DOHH2 (cell line): ENCODE measurements around the gene TSPAN10.

ENCODE experiments used
- H3F3A ChIP-seq: fragments of 200-600 bp; sonication (generic), shearing (Covaris generic); 2 replicates; pipeline ENCODE4 v1.6.0; 2016; ENCODE audit warnings: antibody characterized with exemption, mild to moderate bottlenecking; ENCODE audit not compliant: control insufficient read depth, insufficient read depth
- H3K27ac ChIP-seq: fragments of 200-600 bp; sonication (generic); 2 replicates; pipeline ENCODE4 v1.5.1; 2014; ENCODE audit warnings: low read depth, mild to moderate bottlenecking, low read length, moderate library complexity
- H3K27me3 ChIP-seq: fragments of 200-600 bp; sonication (generic); 2 replicates; pipeline ENCODE4 v1.6.1; 2014; ENCODE audit warnings: mild to moderate bottlenecking, low read length, mixed read lengths; ENCODE audit not compliant: control insufficient read depth
- H3K36me3 ChIP-seq: fragments of 200-600 bp; sonication (generic); 2 replicates; pipeline ENCODE4 v1.6.1; 2014; ENCODE audit warnings: mild to moderate bottlenecking, low read length, moderate library complexity, mixed read lengths; ENCODE audit not compliant: control insufficient read depth
- H3K4me1 ChIP-seq: fragments of 200-600 bp; sonication (generic); 2 replicates; pipeline ENCODE4 v1.6.1; 2014; ENCODE audit warnings: mild to moderate bottlenecking, low read length, mixed read lengths; ENCODE audit not compliant: control insufficient read depth
- H3K4me2 ChIP-seq: fragments of 200-600 bp; sonication (generic); 2 replicates; pipeline ENCODE4 v1.6.0; 2014; ENCODE audit warnings: mild to moderate bottlenecking, low read length, moderate library complexity
- H3K4me3 ChIP-seq: fragments of 200-600 bp; sonication (generic); 2 replicates; pipeline ENCODE4 v1.5.1; 2014; ENCODE audit warnings: mild to moderate bottlenecking, low read length, mixed read lengths
- H3K79me2 ChIP-seq: fragments of 200-600 bp; sonication (generic); 2 replicates; pipeline ENCODE4 v1.6.1; 2014; ENCODE audit warnings: mild to moderate bottlenecking, low read length, mixed read lengths; ENCODE audit not compliant: control insufficient read depth
- H3K9me2 ChIP-seq: fragments of 200-600 bp; sonication (generic); replicated peaks from 2 replicates; pipeline ENCODE4 v1.6.1; 2014; ENCODE audit warnings: mild to moderate bottlenecking, low read length, mixed read lengths; ENCODE audit not compliant: control insufficient read depth
- H3K9me3 ChIP-seq: fragments of 200-600 bp; sonication (generic); 2 replicates; pipeline ENCODE4 v1.6.1; 2014; ENCODE audit warnings: antibody characterized with exemption, low read length, mixed read lengths; ENCODE audit not compliant: control insufficient read depth, insufficient read depth
- H4K20me1 ChIP-seq: fragments of 200-600 bp; sonication (generic); 2 replicates; pipeline ENCODE4 v1.6.0; 2014; ENCODE audit warnings: low read depth, mild to moderate bottlenecking, antibody characterized with exemption, low read length, moderate library complexity; ENCODE audit not compliant: control insufficient read depth, insufficient read depth
- EZH2phosphoT487 ChIP-seq: fragments of 200-600 bp; sonication (generic); IDR thresholded peaks from 2 replicates; pipeline ENCODE4 v1.6.1; 2017; ENCODE audit warnings: borderline replicate concordance, mild to moderate bottlenecking, antibody characterized with exemption, low read length, moderate library complexity, mixed read lengths
- TF ChIP-seq, protein P1 (sequence below): fragments of 200-600 bp; sonication (generic); IDR thresholded peaks from one replicate; pipeline ENCODE4 v1.5.1; 2014; ENCODE audit warnings: antibody characterized with exemption, mild to moderate bottlenecking, low read depth, low read length; ENCODE audit not compliant: poor library complexity, severe bottlenecking

TSPAN10 gene

DNA sequence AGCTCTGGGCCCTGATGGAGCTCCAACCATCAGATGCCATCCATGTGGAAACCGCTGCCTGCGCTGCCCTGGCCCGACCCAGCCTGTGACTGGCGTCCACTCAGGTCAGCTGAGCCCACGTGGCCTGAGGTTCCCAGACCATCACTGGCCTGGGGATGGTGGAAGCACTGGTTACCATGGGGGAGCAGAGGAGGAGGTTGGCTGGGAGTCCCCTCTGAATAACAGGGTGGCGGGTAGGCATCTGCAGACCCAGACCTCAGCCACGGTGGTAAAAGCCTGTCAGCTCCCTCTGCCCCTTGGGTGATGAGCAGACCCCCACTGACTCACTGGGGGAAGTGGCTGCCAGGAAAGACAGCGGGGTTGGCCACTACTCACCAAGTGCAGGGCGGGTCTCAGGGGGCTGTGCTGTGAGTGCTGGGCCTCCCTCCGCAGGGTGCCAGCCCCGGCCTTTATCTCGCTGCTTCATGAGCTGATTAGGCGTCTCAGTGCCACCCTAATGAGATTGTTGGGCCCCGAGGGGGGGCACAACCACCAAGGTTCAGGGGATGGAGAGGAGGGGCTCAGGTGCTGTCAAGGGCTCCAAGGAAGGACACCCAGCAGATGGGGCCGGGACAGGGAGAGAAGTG is 19.2 kb downstream of the TSPAN10 start, which contains the start of gene PDE6G:
Gene PDE6G (minus strand): TSS at position 425 of the 626 bp plus-strand sequence. CDS start 3,237 bp downstream, outside the sequence.
- no peak for TF ChIP-seq EZH2phosphoT487
- TF ChIP-seq, protein P1, sequence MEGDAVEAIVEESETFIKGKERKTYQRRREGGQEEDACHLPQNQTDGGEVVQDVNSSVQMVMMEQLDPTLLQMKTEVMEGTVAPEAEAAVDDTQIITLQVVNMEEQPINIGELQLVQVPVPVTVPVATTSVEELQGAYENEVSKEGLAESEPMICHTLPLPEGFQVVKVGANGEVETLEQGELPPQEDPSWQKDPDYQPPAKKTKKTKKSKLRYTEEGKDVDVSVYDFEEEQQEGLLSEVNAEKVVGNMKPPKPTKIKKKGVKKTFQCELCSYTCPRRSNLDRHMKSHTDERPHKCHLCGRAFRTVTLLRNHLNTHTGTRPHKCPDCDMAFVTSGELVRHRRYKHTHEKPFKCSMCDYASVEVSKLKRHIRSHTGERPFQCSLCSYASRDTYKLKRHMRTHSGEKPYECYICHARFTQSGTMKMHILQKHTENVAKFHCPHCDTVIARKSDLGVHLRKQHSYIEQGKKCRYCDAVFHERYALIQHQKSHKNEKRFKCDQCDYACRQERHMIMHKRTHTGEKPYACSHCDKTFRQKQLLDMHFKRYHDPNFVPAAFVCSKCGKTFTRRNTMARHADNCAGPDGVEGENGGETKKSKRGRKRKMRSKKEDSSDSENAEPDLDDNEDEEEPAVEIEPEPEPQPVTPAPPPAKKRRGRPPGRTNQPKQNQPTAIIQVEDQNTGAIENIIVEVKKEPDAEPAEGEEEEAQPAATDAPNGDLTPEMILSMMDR = no peak
- Histone ChIP-seq H3F3A (peaks cover 5% of the 10 kb centered on the region), H3K27me3 (no peaks in the 10 kb centered on the region), H3K79me2 (no peaks in the 10 kb centered on the region), H4K20me1 (no peaks in the 10 kb centered on the region), H3K4me2 (peak within 1 kb of the TSS; percentile 8; the same call in 1 of the 2 replicates), H3K4me1 (peaks cover 41% of the 10 kb centered on the region), H3K9me3 (no peaks in the 10 kb centered on the region), H3K27ac (no peak within 1 kb of the TSS), H3K9me2 (no peaks in the 10 kb centered on the region), H3K4me3 (no peak within 1 kb of the TSS), H3K36me3 (no peaks in the 10 kb centered on the region)

DNA sequence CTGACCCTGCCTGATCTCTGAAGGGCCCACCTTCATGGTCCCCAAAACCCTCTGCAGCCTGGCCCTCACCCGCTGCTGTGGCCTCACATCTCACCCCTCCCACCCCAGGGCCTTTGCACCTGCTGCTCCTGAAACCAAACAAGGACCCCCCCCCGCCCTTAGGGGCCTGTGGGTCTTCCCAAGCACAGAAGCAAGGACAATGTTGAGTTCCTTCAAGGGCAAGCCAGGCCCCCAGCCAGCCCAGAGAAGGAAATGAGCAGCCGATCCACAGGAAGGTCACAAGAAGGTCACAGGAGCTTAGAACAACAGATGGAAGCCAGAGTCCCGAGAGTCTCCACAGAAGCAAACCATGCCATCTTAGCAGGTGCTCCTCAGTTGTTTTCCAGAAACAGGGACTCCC is 19.8 kb downstream of the TSPAN10 start:
- no peaks in the 10 kb centered on the region for H3K36me3 ChIP-seq
- H3F3A ChIP-seq = peaks cover 5% of the 10 kb centered on the region
- peak overlapping the region; percentile 8; the same call in 1 of the 2 replicates for H3K4me2 ChIP-seq
- H3K4me1 ChIP-seq = peaks cover 41% of the 10 kb centered on the region
- H3K27ac ChIP-seq = no peak overlapping the region
- no peak overlapping the region for H3K4me3 ChIP-seq
- no peaks in the 10 kb centered on the region for H3K9me3 ChIP-seq
- no peaks in the 10 kb centered on the region for H3K79me2 ChIP-seq
- no peaks in the 10 kb centered on the region for H4K20me1 ChIP-seq
- TF ChIP-seq, protein P1 = no peak
- no peak for TF ChIP-seq EZH2phosphoT487
- no peaks in the 10 kb centered on the region for H3K9me2 ChIP-seq
- H3K27me3 ChIP-seq = no peaks in the 10 kb centered on the region

DNA sequence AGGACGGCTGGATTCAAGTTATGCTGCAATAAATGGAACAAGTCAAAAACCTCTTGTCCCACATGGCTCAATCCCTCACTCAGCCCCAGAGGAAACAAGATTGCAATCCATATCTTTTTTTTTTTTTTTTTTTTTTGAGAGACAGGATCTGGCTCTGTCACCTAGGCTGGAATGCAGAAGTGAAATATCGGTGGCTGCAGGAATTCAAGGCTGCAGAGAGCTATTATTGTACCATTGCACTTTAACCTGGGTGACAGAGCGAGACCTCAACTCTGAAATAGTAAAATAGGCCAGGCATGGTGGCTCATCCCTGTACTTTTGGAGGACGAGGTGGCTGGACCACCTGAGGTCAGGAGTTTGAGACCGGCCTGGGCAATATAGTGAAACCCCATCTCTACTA is 22.0 kb downstream of the TSPAN10 start:
- Histone ChIP-seq H3K9me2 (no peaks in the 10 kb centered on the region), H3K4me1 (peaks cover 28% of the 10 kb centered on the region), H3K79me2 (no peaks in the 10 kb centered on the region), H3K36me3 (peaks cover 1% of the 10 kb centered on the region), H4K20me1 (no peaks in the 10 kb centered on the region), H3K27ac (no peak overlapping the region), H3K27me3 (no peaks in the 10 kb centered on the region), H3K9me3 (no peaks in the 10 kb centered on the region), H3K4me3 (no peak overlapping the region), H3K4me2 (peak overlapping the region; percentile 14; the same call in 1 of the 2 replicates), H3F3A (peaks cover 11% of the 10 kb centered on the region)
- no peak for TF ChIP-seq EZH2phosphoT487
- TF ChIP-seq, protein P1 = no peak
